Panc1 (cell line): ENCODE results near the gene CACNA1D. TPM values are rescaled to one million over a fixed set of nuclear protein-coding genes. Genes with fewer than 3 reads are reported as not detected.

ENCODE experiments used
- ATAC-seq: fragments of 200-7000 bp; cut with Tn5 transposase; 2 replicates; pipeline ENCODE4 v1.9.1; 2020; ENCODE audit warnings: mild to moderate bottlenecking, moderate library complexity
- BruUV-seq: library from RNA; stranded (reverse); fragments of 400-500 nt; replicated peaks from 2 replicates; lab custom pipeline; 2021; lab: Mats Ljungman, UMichigan
- CTCF ChIA-PET: fragments of 300-600 bp; sonication (Branson Sonifier 250); formaldehyde crosslinking; loops from one replicate; lab custom pipeline; 2022; ENCODE audit warnings: antibody characterized with exemption; lab: Charles Lee
- POLR2A ChIA-PET: fragments of 300-600 bp; sonication (Branson Sonifier 250); formaldehyde crosslinking; loops from one replicate; lab custom pipeline; 2022; ENCODE audit warnings: antibody characterized with exemption; lab: Charles Lee
- DNase-seq: peaks from one replicate; pipeline ENCODE4 v3.0.0-alpha.2; 2010; ENCODE audit warnings: low read depth, low spot score
- H3K27ac ChIP-seq: 2 replicates; pipeline ENCODE4 v1.5.1; 2011; ENCODE audit warnings: mild to moderate bottlenecking, low read length, inconsistent platforms
- H3K27me3 ChIP-seq: fragments of 200-500 bp; sonication (Bioruptor generic); 2 replicates; pipeline ENCODE4 v1.6.0; 2014; ENCODE audit warnings: low read length, inconsistent platforms; ENCODE audit not compliant: control insufficient read depth, insufficient read depth
- H3K36me3 ChIP-seq: fragments of 200-500 bp; sonication (Bioruptor generic); 2 replicates; pipeline ENCODE4 v1.5.1; 2014; ENCODE audit warnings: inconsistent platforms, mild to moderate bottlenecking, low read length, moderate library complexity; ENCODE audit not compliant: control insufficient read depth, insufficient read depth
- H3K4me1 ChIP-seq: 2 replicates; pipeline ENCODE4 v1.5.1; 2011; ENCODE audit warnings: inconsistent platforms, mild to moderate bottlenecking, low read length, moderate library complexity; ENCODE audit not compliant: control insufficient read depth, insufficient read depth
- H3K4me3 ChIP-seq, 2 experiments: 2 replicates each; pipeline ENCODE4 v1.5.1; 2011 to 2012; ENCODE audit warnings: low read depth in 2 of 2, low read length in 2 of 2, mild to moderate bottlenecking in 2 of 2, inconsistent platforms in 1 of 2, moderate library complexity in 1 of 2
- H3K9me3 ChIP-seq: fragments of 200-500 bp; sonication (Bioruptor generic); 2 replicates; pipeline ENCODE4 v1.5.1; 2014; ENCODE audit warnings: low read depth, mild to moderate bottlenecking, inconsistent platforms, low read length, moderate library complexity; ENCODE audit not compliant: control insufficient read depth, insufficient read depth
- CTCF ChIP-seq: fragments of 450-650 bp; IDR thresholded peaks from 2 replicates; pipeline ENCODE4 v1.5.1; 2017; ENCODE audit warnings: mild to moderate bottlenecking
- POLR2AphosphoS5 ChIP-seq: IDR thresholded peaks from 2 replicates; pipeline ENCODE4 v1.6.1; 2012; ENCODE audit warnings: mild to moderate bottlenecking, low read depth, low read length, moderate library complexity
- REST ChIP-seq, 2 experiments: IDR thresholded peaks; 2 replicates each; pipeline ENCODE4 v1.6.1; 2011 to 2012; ENCODE audit warnings: low read depth in 2 of 2, control low read depth in 1 of 2, low read length in 1 of 2, mild to moderate bottlenecking in 1 of 2, moderate library complexity in 1 of 2; ENCODE audit not compliant: insufficient read depth in 1 of 2
- SIN3A ChIP-seq: IDR thresholded peaks from 2 replicates; pipeline ENCODE4 v1.6.1; 2012; ENCODE audit warnings: low read depth, mild to moderate bottlenecking, low read length, moderate library complexity, borderline replicate concordance; ENCODE audit not compliant: insufficient read depth
- TCF7L2 ChIP-seq: IDR thresholded peaks from 2 replicates; pipeline ENCODE4 v1.6.1; 2011; ENCODE audit warnings: mild to moderate bottlenecking, low read depth, low read length, inconsistent platforms
- in situ Hi-C: cut with HindIII; loops from 2 replicates; pipeline ENCODE4 v1.10.0; 2016; ENCODE audit warnings: low sequenced_read_pairs, low pct_unique_long_range_greater_than_20kb
- intact Hi-C: fragments of 100-400 bp; cut with micrococcal nuclease; formaldehyde crosslinking; loops from one replicate; pipeline ENCODE4 v1.10.0; 2022; ENCODE audit not compliant: unreplicated experiment
- total RNA-seq: library from RNA; stranded (reverse); gene quantifications from one replicate; pipeline ENCODE4 v1.2.1, GENCODE V29; 2021; ENCODE audit not compliant: unreplicated experiment

CACNA1D gene
- total RNA-seq, 1 experiment from 2014 or later: 23.0 TPM

GRCh38 chr3:53778153-53778552, 283.7 kb downstream of the CACNA1D start:
- intact Hi-C loops: no loop called here
- H3K27ac ChIP-seq: no peak overlapping the region
- H3K4me1 ChIP-seq: no peaks in the 10 kb centered on the region
- TF ChIP-seq SIN3A (no peak), REST (IDR thresholded peaks at IDR 0.05; ENCODE audit: insufficient read depth in 1 of 2, low read depth in 2 of 2, low read length in 1 of 2) (no peak), TCF7L2 (no peak)
- ChIA-PET POLR2A (no interaction called here), CTCF (no interaction called here)
- DNase-seq (no peak), ATAC-seq (no peak)
- no TSS peak for BruUV-seq
- in situ Hi-C loops: no loop called here
- no peaks in the 10 kb centered on the region for H3K9me3 ChIP-seq
- no peak overlapping the region for H3K4me3 ChIP-seq
- H3K36me3 ChIP-seq: no peaks in the 10 kb centered on the region
- no peaks in the 10 kb centered on the region for H3K27me3 ChIP-seq

- DNase-seq (no peak), ATAC-seq (no peak)
- H3K27me3 ChIP-seq: no peaks in the 10 kb centered on the region
- TF ChIP-seq POLR2AphosphoS5 (no peak), CTCF (no peak), TCF7L2 (no peak), REST (IDR thresholded peaks at IDR 0.05; ENCODE audit: insufficient read depth in 1 of 2, low read depth in 2 of 2, low read length in 1 of 2) (no peak), SIN3A (no peak)
- no peaks in the 10 kb centered on the region for H3K36me3 ChIP-seq
- in situ Hi-C loops (no loop called here), intact Hi-C loops (no loop called here)
- H3K9me3 ChIP-seq: no peaks in the 10 kb centered on the region
- ChIA-PET CTCF (no interaction called here), POLR2A (no interaction called here)
- no peaks in the 10 kb centered on the region for H3K4me1 ChIP-seq
- no TSS peak for BruUV-seq
- no peak overlapping the region for H3K27ac ChIP-seq
- no peak overlapping the region for H3K4me3 ChIP-seq
These were observed 285.8 kb downstream of the CACNA1D start for GRCh38 chr3:53780171-53780570.
